GM18907 (cell line): ENCODE data around the gene AVPR1A.

Source experiments
- ATAC-seq: cut with Tn5 transposase; IDR thresholded peaks from one replicate; pipeline ENCODE4 v1.9.1; 2021; ENCODE audit warnings: mild to moderate bottlenecking, moderate library complexity; ENCODE audit not compliant: unreplicated experiment

AVPR1A gene

DNA sequence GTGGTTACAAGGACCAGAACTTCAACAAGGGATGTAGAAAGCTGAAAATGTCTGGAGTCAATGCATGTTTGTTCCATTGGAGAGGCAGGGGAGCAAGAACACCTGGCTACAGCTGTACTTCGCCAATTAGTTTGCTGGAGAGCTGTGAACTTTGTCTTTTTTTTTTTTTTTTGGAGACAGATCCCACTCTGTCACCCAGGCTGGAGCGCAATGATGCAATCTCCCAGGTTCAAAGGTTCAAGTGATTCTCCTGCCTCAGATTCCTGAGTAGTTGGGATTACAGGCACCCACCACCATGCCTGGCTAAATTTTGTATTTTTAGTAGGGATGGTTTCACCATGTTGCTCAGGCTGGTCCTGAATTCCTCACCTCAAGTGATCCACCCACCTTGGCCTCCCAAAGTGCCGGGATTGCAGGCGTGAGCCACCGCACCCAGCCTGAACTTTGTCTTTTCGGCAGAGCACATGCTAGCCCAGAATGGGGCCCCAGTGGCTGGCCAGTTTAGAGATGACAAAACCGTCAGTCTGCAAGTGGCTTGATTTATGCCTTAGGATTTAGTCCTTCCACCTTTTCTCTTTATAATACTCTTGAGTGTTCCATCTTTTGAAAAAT lies 55.5 kb downstream of the AVPR1A start:
- ATAC-seq = no peak

DNA sequence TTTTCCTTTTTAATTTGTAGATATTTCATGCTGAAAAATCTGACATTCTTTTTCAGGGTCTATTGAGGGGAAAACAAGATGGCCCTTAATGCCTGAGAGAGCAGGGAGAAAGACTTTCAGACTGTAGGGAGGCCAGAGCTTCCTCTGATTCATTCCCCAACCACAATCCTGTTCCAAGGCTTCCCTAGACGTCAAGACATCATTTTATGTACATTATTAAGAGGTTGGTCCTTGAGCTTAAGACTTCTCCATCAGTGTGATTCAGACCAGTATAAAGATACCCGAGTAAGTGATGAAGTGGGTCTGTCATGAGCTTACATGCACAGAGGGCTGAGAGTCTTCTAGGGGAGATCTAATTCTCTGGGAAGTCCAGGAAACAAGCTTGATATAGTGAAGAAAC lies 57.3 kb downstream of the AVPR1A start:
- no peak for ATAC-seq

DNA sequence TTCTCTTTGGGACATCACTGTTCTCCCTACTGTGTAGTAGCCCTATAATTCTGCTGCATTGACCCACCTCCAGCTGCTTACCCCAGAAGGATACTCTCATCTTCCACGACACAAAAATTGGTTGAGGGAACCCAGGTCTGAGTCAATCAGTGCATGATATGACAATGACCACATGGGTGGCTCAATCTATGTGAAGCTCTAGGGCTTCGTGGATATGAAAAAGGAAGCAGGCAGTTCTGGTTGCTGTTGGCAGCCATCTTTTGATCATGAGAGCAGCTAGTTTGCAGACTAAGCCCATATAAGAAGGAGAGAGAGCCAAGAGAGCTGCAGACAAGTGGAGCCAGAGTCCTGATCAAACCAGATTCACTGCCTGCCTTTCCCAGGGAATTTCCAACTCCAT lies 57.9 kb downstream of the AVPR1A start:
- ATAC-seq = no peak
